NOMO-1 (cell line): Measurements from ENCODE around the gene VRK2.
"Not testable (repeated sequence)": the region's sequence is repeated elsewhere in the genome, so short reads cannot be mapped to it uniquely, and the experiment has no call there.

Source experiments
- DNase-seq, 2 experiments: peaks; one replicate each; lab custom pipeline; 2025; ENCODE audit not compliant: unreplicated experiment in 2 of 2; lab: John Stamatoyannopoulos, UW

Gene VRK2

GRCh38 chr2:58156780-58157179, 110.2 kb downstream of the VRK2 start:
- no peak for DNase-seq

DNA sequence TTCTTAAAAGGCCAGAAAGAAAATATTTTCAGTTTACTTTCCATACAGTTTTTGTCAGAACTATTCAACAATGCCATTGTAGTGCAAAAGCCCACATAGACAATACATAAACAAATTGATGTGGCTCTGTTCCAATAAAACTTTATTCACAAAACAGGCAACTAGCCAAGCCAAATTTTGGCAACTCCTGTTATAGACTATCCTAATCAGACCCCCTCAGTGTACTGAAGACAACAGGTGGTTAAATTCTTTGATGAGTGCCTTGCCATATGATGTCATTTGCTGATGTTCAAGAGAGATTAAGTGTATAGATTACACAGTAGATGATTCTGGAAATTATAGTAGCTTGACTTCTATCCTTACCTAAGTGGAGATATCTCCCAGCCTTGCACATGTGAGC, 111.1 kb downstream of the VRK2 start:
- DNase-seq: no peak

- DNase-seq: no peak
Observed at GRCh38 chr2:58158481-58158880, 111.9 kb downstream of the VRK2 start.

DNA sequence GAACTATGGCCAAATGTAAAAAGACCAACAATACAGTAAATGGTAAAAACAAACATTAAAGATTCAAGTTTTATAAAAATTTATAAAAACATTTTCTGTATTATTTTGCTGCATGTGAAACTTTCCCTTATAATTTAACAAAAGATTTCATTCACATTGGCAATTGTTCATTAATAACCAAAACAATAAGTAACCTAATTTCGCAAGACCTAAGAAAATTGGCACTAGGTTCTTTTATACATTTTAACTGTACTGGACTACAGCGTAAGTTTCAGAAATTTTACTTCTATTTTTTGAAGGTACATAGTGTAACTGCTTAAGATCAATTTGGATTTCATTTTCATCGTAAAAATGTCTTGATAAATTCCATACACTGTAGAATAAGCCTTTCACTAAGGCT, 117.3 kb downstream of the VRK2 start:
- DNase-seq: no peak

DNA sequence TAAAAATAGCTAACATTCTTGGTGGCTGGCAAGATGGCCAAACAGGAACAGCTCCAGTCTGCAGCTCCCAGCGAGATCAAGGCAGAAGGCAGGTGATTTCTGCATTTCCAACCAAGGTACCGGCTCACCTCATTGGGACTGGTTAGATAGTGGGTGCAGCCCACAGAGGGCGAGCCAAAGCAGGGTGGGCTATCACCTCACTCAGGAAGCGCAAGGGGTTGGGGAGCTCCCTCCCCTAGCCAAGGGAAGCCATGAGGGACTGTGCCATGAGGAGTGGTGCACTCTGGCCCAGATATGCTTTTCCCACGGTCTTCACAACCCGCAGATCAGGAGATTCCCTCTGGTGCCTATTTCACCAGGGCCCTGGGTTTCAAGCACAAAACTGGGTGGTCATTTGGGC, 121.5 kb downstream of the VRK2 start:
- not testable (repeated sequence) for DNase-seq

- not testable (repeated sequence) for DNase-seq
Observed at GRCh38 chr2:58169845-58170244, 123.2 kb downstream of the VRK2 start.

DNA sequence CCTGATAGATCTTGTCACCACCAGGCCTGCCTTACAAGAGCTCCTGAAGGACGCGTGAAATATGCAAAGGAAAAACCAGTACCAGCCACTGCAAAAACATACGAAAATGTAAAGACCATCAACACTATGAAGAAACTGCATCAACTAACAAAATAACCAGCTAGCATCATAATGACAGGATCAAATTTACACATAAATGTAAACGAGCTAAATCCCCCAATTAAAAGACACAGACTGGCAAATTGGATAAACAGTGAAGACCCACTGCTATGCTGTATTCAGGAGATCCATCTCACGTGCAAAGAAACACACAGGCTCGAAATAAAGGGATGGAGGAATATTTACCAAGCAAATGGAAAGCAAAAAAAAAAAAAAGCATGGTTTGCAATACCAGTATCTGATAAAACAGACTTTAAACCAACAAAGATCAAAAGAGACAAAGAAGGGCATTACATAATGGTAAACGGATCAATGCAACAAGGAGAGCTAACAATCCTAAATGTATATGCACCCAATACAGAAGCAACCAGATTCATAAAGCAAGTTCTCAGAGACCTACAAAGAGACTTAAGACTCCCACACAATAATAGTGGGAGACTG, 123.8 kb downstream of the VRK2 start:
- not testable (repeated sequence) for DNase-seq

DNA sequence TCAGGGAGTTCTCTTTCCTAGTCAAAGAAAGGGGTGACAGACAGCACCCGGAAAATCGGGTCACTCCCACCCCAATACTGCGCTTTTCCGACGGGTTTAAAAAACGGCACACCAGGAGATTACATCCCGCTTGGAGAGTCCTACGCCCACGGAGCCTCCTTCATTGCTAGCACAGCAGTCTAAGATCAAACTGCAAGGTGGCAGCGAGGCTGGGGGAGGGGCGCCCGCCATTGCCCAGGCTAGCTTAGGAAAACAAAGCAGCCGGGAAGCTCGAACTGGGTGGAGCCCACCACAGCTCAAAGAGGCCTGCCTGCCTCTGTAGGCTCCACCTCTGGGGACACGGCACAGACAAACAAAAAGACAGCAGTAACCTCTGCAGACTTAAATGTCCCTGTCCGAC, 125.2 kb downstream of the VRK2 start:
- not testable (repeated sequence) for DNase-seq

GRCh38 chr2:58177187-58177586, 130.6 kb downstream of the VRK2 start:
- DNase-seq: not testable (repeated sequence)

GRCh38 chr2:58180175-58180574, 133.6 kb downstream of the VRK2 start:
- not testable (repeated sequence) for DNase-seq

- DNase-seq: no peak
Observed at GRCh38 chr2:58180635-58181034, 134.0 kb downstream of the VRK2 start.

GRCh38 chr2:58182527-58182926, 135.9 kb downstream of the VRK2 start:
- no peak for DNase-seq

- no peak for DNase-seq
Observed at GRCh38 chr2:58186501-58186900, 139.9 kb downstream of the VRK2 start.

GRCh38 chr2:58187022-58187421, 140.4 kb downstream of the VRK2 start:
- not testable (repeated sequence) for DNase-seq

- no peak for DNase-seq
Observed at GRCh38 chr2:58194458-58194857, 147.9 kb downstream of the VRK2 start.

- DNase-seq: no peak
Observed at GRCh38 chr2:58195662-58196061, 149.1 kb downstream of the VRK2 start.

GRCh38 chr2:58197894-58198293, 151.3 kb downstream of the VRK2 start:
- DNase-seq: no peak

DNA sequence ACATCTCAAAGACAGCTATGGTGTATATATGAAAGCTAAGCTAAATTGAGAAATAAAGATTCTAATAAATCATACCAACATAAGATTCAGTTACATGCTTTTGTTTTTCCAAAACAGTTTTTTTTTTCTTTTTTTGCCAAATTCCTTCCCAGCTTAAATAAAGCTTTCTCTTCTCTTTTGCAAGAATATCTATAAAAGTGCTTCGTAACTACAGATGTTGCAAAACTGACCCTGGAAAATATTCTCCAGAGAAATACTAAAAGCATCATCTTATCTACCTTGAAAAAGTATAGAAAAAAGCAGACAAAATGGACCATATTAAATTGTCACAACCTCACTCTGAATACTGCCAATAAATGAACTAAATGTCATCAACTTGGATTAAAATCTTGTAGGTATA, 155.8 kb downstream of the VRK2 start:
- DNase-seq: no peak

DNA sequence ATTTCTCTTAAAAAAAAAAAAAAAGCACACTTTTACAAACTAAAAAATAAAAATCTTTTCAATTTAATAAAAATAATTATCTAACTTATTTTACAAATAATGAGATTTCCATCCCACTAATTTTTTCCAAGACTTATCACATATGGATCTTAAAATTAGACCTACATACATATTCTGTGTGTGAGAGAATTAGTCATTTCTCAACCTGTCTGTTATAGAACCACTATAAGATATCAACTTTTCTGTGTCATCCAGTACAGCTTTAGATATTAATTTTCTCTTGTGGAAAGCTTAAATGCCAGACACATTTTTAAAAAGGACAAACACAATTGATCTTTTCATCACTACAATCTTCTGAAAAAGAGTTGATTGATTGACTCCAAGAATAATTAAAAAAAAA, 156.4 kb downstream of the VRK2 start:
- no peak for DNase-seq

GRCh38 chr2:58204195-58204959, 157.8 kb downstream of the VRK2 start:
- DNase-seq: no peak

DNA sequence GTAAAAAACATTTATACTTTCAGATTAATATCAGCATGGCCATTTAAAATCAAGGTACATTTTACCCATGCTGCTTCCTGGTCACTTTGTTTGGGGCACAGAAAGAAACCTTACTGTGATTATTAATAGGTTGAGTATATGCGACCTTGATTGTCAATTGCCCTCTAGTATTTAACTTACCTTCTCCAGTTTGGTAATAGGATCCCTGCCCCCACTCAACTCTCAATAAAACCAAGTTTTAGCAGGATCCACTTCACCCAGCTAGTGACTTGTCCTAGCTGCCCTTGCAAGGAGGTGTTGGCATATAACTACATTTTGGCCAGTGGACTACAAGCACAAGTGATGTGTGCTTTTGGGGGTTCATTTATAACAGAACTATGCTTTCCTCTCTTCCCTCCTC, 160.2 kb downstream of the VRK2 start:
- DNase-seq: no peak

GRCh38 chr2:58207189-58207588, 160.6 kb downstream of the VRK2 start:
- DNase-seq: no peak
